GM19239 (cell line): Measurements from ENCODE around the gene SH2D4B.
"Not testable (repeated sequence)": the region's sequence is repeated elsewhere in the genome, so short reads cannot be mapped to it uniquely, and the experiment has no call there.

ENCODE experiments used
- DNase-seq: peaks from one replicate; pipeline ENCODE4 v3.0.0; 2011; ENCODE audit warnings: low spot score; ENCODE audit not compliant: insufficient read length
- FAIRE-seq: peaks from 2 replicates; lab custom pipeline; 2011; peaks lifted over from hg19 to GRCh38; lab: Jason Lieb, UNC

The SH2D4B gene

DNA sequence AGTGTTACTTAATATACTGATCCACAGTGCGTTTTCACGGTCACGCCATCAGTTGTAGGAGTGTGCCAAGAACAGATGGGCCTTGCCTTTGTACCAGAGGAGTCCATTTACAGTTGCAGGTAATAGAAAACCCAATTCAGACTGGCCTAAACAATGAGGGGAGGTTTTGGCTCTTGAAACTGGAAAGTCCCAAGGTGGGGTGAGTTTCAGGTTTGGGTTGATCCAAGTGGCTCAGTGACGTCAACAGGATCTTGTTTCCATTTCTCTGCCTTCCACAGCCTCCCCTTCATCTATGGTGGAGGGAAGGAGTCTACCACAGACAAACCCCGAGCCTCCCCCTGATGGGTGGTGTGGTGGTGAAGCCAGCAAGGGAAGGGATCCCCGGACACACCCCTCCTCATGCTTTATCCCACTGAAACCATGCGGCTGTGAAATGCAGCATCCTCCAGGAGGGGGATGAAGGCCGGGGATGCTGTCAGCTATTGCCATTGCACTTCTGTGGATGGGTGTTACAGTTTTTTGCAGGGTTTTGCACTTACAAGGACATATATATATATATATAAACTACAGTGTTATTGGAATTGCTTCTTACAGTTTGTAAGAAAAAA, 14.8 kb upstream of the SH2D4B start:
- FAIRE-seq (no peak), DNase-seq (no peak)

DNA sequence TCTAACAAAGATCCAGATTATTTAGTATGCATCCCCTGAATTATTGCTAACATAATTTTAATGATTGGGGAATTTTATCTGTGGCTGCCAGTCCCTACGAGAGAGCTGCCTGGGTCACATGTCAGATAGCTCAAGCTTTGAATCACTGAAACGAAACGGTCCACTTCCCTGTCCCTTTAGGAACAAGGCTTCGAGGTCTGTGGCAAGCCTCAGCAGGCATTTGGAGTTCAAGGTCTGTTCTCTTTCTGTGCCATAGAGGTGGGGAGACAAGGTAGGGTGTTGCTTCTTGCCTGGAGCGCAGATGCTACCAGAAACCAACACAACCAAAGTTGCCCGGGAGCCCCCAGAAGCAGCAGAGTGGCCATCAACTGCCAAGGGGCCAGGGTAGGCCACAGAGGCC, 13.9 kb upstream of the SH2D4B start:
- no peak for DNase-seq
- no peak for FAIRE-seq

DNA sequence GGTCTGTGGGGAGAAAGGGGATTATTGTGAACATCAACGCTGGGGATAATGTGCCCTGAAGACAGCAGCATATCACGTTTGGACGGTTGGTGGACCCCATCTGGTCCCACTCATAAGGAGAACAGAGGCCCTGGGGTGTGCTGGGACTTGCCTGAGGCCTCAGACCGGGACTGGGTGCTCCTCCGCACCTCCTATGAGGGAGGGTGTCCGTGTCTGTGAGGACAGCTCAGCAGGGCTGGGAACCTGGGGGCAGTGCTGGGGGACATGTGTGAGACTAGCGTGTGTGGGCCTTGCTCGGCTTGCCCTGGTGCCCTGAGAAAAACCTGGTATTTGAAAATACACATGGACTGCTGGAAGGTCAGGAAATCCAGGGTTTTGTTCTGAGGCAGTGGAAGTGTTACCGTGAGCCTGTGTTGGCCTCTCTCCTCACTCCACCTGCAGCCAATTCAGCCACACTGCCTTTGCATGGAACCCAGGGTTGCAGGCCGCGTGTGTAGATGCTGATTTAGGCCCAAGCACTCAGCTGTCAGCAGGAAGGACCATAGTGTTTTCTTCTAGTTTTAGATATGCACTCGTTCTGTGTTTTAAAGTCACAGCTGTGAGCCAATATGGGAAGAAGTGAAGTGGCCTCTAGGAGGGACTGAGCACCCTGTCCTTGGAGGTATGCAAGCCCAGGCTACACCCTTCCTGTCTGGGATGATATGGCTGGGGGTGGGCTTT, 13.4 kb upstream of the SH2D4B start:
- FAIRE-seq (no peak), DNase-seq (no peak)

DNA sequence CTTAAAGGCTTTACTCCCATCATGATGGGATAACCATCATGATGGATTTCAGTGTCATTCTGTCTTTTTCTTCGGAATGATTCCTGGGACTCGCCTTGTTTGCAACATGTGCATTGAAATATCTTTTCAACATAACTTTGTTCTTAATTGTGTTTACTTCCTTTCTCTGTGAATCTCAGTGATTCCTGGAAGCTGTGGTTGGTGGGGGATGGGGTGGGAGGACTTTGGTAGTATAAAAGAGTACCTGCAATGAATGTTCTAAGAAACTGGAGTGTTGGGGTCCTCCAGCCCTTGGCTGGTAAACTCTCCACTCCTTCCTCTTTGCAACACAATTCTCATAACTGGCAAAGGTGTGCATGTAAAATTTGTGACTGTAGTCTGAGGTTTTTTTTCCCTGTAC, 11.5 kb upstream of the SH2D4B start:
- DNase-seq = no peak
- no peak for FAIRE-seq

DNA sequence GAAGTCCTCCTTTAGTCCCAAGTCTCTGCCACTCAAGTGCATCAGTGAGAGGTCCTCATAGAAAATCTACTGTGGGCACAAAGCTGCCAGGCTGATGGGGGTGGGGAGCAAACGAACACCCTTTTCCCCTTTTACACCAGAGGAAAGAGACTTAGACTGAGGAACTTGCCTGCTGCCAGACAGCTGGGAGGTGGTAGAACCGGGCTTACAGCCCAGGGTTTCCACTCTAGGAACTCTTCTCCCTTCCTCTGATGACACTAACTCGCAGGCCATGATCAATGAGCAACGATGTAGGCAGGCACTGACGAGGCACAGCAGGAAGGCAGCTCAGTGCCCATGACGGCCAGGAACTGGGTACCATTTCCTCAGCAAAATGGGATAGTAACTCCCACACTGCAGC, 11.0 kb upstream of the SH2D4B start:
- DNase-seq (no peak), FAIRE-seq (no peak)

DNA sequence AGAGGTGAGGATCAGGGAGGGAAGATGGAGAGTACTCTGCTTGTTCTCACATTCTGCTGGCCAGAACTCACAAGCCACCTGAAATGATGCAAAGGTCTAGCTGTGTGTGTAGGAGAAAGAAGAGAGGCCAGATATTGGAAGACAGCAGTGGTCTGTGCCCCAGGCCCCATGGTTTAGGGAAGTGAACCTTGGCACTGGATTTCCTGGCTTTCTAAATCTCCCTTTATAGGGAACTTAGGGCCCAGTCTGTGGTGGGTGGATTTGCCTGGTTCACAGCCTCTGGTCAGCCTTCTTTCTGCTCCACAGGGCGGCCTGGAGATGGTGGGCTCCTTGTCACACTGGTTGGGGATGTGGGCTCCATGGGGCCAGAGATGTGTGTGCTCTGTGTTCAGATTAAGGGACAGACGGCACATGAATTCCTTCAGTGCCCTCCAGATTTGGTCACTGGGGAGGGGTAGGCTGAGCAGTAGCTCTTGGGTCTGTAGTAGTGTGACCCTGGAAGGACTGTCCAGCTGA, 9.5 kb upstream of the SH2D4B start:
- FAIRE-seq = no peak
- no peak for DNase-seq

DNA sequence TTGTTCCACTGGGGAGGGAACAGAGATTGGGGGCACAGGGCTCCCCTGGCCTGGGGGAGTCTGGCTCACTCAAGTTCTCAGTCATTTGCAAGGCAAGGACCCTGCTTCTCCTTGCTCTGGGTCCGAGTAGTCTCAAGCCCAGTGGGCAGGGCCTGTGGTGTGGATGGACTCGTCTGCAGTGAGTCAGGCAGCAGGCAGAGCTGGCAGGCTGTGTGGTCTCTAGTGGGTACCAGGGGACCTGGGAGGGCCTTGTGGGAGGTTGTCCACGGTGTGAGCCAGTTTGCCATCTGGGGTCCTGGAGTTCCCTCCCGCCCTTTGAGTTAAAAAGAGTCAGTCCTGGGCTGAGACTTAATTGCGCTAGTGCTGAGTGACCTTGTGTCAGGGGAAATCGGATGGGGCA, 8.8 kb upstream of the SH2D4B start:
- FAIRE-seq (no peak), DNase-seq (no peak)

DNA sequence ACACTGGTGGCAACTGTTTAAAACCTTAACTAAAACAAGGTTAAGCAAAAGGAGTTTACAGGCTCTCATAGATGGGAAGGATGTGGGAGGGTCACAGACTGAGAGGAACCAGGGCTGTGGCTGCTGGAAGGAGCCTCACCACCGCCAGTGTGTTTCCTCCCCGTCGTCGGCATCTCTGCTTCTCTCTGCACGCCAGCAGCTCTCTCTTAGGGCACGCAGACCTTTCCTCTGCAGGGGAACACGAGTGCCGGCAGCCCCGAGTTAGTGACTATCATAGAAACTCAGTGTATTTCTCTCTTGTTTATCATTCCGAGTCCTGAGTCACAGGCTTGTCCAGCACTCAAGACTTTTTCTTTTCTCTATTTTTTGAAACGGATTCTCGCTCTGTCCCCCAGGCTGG, 8.1 kb upstream of the SH2D4B start:
- FAIRE-seq (no peak), DNase-seq (no peak)

DNA sequence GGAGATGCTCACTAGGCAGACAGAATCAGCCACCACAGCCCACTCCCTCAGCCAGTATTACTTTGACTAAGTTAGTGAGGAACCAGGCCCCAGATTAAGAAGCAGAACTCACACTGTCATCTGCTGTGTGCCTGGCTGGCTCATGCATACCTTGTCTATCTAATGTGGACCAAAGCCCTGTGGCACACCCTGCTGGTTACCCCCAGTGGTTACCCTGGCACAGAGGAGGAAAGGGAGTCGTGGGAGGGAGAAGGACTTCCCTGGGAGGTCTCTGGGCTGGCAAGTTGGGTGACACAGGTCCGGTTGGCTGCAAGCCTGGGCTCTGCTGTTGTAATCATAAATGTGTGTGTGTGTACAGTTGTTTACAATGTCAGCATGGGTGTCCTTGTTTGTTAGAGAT, 7.5 kb upstream of the SH2D4B start:
- DNase-seq = no peak
- FAIRE-seq = no peak

DNA sequence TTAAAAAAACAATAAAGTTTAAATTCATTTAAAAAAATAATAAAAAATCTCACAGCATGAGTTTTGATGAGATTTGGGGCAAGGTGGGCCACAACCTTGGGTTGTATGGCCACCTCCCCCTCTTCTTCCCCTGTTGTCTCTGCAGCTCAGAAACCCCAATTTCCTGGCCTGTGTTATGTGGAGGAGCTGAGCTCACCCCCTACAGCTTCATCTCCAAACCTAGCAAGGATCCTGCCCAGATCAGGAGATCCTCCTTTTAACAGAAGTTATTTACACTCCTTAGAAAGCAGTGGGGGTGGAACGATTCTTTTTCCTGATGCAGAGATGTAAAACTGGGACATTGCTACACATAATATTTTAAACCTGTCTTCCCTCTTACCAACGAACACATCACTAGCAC, 6.9 kb upstream of the SH2D4B start:
- FAIRE-seq (no peak), DNase-seq (no peak)

DNA sequence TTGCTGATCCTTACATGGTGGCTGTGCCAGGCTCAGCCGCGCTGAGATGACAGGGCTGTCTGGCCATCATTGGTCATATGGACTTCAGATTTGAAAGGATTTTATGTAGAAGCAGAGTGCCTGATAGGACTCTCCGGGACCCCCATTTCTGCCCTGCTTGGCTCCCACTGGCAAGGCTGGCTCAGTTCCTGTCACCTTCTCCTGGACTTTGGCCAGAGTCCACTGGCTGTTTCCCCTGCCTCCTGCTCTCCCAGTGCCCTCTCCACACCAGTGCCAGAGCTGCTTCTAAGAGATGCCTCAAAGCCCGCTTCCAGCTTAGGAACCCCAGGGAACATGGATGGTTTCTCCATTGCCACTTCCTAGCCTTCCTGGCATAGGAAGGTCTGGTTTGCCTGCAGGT, 5.1 kb upstream of the SH2D4B start:
- no peak for FAIRE-seq
- DNase-seq = no peak

DNA sequence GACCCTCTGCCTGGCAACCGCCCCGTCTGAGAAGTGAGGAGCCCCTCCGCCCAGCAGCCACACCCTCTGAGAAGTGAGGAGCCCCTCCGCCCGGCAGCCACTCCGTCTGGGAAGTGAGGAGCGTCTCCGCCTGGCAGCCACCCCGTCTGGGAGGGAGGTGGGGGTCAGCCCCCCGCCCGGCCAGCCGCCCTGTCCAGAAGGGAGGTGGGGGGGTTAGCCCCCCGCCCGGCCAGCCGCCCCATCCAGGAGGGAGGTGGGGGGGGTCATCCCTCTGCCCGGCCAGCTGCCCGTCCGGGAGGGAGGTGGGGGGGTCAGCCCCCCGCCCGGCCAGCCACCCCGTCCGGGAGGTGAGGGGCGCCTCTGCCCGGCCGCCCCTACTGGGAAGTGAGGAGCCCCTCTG, 3.6 kb upstream of the SH2D4B start:
- DNase-seq, FAIRE-seq: not testable (repeated sequence)

DNA sequence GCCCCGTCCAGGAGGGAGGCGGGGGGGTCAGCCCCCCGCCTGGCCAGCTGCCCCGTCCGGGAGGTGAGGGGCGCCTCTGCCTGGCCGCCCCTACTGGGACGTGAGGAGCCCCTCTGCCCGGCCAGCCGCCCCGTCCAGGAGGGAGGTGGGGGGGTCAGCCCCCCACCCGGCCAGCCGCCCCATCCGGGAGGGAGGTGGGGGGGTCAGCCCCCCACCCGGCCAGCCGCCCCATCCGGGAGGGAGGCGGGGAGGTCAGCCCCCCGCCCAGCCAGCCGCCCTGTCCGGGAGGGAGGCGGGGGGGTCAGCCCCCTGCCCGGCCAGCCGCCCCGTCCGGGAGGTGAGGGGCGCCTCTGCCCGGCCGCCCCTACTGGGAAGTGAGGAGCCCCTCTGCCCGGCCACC, 3.1 kb upstream of the SH2D4B start:
- DNase-seq, FAIRE-seq: not testable (repeated sequence)

DNA sequence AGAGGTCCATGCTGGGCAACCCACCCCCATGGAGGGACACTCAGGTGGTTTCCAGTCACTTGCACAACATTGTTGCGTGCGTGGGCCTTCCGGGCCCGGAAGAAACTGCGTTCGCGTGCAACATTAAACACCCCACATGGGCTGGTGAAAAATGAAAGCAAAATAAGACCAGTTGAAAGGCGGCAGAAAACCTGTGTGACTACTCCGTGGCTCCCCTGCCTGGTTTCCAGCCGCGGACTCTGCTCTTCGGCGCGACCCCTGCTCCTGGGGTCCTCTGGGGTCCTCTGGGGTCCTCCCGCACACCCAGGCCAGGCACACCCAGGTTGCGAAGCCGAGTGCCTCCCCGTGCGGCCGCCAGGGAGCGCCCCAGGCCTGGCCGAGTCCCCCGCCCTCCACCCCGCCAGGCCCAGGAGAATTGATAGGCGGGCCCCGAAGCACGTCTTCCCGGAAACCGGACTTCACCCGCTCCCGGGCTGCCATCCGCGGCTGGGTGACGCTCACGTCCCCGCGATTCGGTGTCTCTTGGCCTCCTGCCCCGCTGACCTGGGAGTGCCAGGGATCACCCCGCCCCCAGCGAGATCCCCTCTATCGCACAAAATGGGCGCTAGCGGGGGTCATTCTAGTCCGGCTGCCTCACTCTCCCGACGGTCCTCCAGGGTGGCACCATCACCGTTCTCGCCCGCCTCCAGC, 1.9 kb upstream of the SH2D4B start:
- DNase-seq (peak; percentile 94), FAIRE-seq (peak; percentile 59)

DNA sequence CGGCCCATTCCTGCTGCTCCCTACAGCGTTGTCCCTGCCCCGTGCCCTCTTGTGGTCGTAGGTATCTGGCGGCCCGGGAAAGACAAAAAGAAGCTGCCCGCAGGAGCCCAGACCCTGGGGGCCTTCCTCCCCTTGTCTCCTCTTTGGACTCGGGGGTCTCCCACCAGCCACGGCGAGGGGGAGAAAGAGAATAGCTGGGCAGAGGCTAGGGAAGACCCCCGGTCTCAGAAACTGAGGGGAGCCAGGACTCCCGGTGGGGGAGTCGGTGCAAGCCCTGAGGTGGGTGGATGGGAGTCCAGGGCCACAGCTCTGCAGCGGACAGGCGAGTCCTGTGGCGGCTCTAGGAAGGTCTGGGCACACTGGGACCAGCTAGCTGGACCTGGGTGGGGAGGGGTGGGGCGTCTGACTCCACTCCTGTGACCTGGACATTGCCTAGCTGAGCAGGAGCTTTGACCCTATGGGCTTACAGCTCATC, 1.3 kb upstream of the SH2D4B start:
- DNase-seq (no peak), FAIRE-seq (no peak)

DNA sequence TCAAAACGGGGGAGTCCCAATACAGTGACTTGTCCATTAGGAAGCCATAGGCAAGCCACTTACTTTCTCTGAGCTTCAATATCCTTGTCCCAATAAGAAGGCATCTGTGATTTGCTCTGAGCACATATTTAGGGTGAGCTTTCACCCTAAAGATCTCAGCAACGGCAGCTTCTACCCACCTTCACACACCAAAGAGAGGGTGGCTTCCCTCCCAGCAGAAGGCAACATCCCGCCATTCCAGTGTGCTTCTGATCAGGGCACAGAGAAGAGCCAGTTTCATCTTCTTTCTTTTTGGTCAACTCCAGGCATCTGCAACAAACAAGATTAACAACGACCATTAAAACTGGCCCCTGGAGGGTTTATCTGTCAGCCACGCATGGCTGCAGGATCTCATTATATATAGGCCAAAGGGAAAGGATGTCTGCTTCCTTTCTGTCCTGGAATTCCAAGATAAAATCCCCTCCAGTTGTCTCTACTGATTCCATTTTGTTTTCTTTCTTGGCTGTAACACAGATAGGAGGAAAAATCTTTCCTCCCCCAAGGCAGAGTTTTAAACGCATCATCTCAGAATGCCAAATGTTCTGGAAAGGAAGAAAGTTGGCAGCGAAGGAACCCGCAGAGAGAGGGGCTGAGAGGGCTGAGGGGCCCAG, 491 bp upstream of the SH2D4B start:
- no peak for DNase-seq
- FAIRE-seq = peak; percentile 18

DNA sequence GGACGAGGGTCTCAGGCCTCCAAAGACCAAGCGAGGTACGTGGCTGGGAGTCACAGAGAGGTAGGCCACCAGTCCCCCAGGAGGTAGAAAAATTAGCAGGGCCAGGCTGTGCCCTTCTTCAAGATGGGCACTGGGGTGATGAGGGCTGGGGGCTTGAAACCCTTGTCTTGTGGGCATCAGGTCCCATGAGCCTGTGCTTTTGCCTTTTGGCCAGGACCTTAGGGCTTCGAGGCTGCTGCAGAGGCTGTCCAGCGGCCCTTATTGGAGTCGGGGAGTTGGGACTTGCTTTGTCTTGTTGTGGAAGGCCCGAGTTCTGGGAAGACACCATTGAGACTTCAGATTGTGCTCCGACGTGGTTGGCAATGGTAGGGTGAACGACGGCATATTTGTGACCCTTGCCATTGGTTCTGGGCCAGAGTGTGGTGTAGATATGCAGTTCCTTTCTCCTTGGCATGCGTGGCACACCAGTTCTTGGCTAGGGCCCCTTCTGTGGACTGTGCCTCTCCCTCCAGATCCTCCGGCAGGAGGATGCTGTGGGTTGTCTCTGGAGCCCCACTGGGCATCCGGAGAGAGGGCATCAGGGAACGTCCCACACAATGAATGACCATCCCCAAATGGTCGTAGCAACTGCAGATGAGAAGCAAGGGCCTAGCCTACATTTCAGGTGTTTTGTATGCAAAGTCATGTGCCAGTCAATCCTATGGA, 931 bp downstream of the SH2D4B start:
- FAIRE-seq (no peak), DNase-seq (no peak)

DNA sequence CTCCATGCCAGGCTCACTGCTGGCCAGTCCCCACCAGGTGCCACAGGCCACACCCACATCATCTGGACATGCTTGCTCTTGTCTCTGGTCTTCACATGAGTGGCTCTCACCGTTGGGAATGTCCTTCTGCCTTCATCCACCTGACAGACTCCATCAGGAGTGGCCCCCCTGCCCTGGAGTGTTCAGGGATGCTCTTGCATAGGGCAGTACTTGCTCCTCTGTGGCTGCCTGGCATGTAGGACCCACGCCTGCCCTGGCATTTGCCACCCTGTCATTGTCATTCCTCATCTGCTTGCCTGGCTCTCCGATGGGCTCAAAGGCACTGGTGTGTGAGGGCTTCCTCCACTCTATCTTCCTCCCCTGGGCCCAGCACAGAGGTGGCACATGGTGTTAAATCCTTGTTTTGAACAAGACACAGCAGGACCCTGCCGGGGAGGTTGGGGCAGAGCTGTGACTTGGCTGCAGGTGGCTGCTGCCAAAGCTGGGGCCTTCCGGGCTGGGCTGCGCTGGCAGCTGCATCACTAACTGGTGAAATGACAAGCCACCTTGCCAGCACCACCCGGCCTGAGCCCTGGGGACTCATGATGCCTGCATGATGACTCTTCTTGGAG, 1.8 kb downstream of the SH2D4B start:
- FAIRE-seq (no peak), DNase-seq (no peak)

DNA sequence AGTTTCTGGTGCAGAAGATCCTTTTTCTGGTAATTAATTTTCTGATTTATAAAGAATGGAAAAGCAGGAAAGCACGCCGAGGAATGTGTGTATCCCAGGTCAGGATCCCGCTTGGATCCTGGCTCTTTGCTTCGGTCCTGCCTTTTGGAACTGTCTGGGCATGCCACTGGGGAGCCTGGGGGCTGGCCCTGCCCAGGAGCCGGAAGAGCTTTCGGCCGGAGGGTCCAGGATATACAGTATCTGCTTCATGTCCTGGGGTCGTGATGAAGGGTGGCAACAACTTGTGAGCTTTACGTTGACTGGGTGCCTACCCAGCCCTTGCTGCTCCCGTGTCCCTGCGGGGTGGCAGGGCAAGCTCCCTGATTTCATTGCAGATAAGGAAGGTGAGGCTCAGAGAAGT, 2.4 kb downstream of the SH2D4B start:
- DNase-seq = no peak
- no peak for FAIRE-seq

DNA sequence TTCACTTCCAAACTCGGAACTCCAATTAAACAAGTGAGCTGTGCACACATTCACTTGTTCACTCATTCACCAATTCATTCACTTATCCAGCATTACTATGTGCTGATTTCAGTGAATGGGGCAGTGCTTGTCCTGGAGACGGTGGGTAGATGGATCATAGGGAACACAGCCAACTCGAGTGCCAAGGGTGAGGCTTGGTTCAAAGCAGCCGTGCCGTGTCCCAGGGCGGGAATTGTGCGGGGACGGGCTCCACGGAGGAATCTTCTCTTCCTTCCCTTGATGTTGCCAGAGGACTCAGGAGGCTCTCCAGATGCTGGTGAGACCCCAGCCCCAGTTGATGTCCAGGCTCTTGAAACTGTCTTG, 2.9 kb downstream of the SH2D4B start:
- DNase-seq (no peak), FAIRE-seq (no peak)
